ENCODE measurements around the gene TTC33.

DNA sequence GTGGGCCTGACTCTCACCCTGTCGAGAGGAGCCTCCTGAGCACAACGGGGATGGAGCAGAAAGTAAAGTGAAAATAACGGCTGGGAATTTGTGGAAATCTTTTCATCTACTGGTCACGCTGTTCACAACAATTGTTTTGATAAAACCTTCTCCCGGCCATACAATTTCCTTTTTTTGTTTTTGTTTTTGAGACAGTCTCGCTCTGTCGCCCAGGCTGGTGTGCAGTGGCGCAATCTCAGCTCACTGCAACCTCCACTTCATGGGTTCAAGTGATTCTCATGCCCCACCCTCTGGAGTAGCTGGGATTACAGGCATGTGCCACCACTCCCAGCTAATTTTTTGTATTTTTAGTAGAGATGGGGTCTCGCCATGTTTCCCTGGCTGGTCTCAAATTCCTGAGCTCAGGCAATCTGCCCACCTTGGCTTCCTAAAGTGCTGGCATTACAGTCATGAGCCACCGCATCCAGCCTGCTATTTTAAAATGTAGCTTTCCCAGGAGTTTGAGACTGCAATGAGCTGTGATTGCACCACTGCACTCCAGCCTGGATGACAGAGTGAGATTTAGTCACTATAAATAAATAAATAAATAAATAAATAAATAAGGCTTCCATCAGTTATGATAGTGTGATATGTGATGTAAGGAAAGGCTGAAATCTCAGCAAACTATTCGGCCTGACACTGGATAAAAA is 149.5 kb downstream of the TTC33 start:
- TF ChIP-seq, protein P1, sequence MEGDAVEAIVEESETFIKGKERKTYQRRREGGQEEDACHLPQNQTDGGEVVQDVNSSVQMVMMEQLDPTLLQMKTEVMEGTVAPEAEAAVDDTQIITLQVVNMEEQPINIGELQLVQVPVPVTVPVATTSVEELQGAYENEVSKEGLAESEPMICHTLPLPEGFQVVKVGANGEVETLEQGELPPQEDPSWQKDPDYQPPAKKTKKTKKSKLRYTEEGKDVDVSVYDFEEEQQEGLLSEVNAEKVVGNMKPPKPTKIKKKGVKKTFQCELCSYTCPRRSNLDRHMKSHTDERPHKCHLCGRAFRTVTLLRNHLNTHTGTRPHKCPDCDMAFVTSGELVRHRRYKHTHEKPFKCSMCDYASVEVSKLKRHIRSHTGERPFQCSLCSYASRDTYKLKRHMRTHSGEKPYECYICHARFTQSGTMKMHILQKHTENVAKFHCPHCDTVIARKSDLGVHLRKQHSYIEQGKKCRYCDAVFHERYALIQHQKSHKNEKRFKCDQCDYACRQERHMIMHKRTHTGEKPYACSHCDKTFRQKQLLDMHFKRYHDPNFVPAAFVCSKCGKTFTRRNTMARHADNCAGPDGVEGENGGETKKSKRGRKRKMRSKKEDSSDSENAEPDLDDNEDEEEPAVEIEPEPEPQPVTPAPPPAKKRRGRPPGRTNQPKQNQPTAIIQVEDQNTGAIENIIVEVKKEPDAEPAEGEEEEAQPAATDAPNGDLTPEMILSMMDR (conservative IDR thresholded peaks at IDR 0.05; ENCODE audit: low read length), result no peak
- no peak for TF ChIP-seq EZH2phosphoT487 (IDR thresholded peaks at IDR 0.05; ENCODE audit: borderline replicate concordance)
